Adrenal gland (tissue), 19 donors: ENCODE results near the gene SFT2D1. TPM values are rescaled to one million over a fixed set of nuclear protein-coding genes. Genes with fewer than 3 reads are reported as not detected.

Experiments
- DNase-seq, 7 donors: peaks; one replicate each; pipeline ENCODE4 v3.0.0-alpha.2; 2019 to 2020
- H3K27ac ChIP-seq, 5 donors: fragments of 200-600 bp; sonication (generic) in 4 of 5; 1 replicate in 3 of 5; 2 replicates in 2 of 5; pipeline versions ENCODE4 v1.5.1 to v1.8.0; 2016 to 2020; ENCODE audit warnings: mild to moderate bottlenecking in 1 of 5
- H3K27me3 ChIP-seq: fragments of 200-600 bp; 2 replicates; pipeline ENCODE4 v1.8.0; 2021
- H3K36me3 ChIP-seq, 2 donors: fragments of 200-600 bp; replicated peaks in 1 of 2; 1 replicate in 1 of 2; 2 replicates in 1 of 2; pipeline versions ENCODE4 v1.5.1 to v1.8.0; 2018 to 2022
- H3K4me1 ChIP-seq, 2 donors: fragments of 200-600 bp; replicated peaks in 1 of 2; 1 replicate in 1 of 2; 2 replicates in 1 of 2; pipeline versions ENCODE4 v1.5.1 to v1.8.0; 2018 to 2021
- H3K4me3 ChIP-seq, 4 donors: fragments of 200-600 bp; sonication (generic) in 3 of 4; one replicate each; pipeline ENCODE4 v1.5.1; 2016 to 2018
- H3K9me3 ChIP-seq, 3 donors: fragments of 200-600 bp; sonication (generic) in 1 of 3; replicated peaks in 1 of 3; 1 replicate in 2 of 3; 2 replicates in 1 of 3; pipeline versions ENCODE4 v1.5.1 to v1.8.0; 2016 to 2021
- POLR2A ChIP-seq, 2 donors: fragments of 450-650 bp; IDR thresholded peaks; one replicate each; pipeline ENCODE4 v1.6.1; 2017; ENCODE audit warnings: antibody characterized with exemption in 2 of 2, mild to moderate bottlenecking in 2 of 2, moderate library complexity in 1 of 2
- WGBS, 4 donors: extraction: QIAGEN DNeasy Blood & Tissue Kit in 2 of 4; methylation state at CpG; one replicate each; pipeline versions ENCODE4 v1.1.5 to v1.1.7; 2013 to 2017; 5-methylcytosine and 5-hydroxymethylcytosine counted together
- intact Hi-C, 2 donors: fragments of 100-400 bp; cut with DNase I; formaldehyde crosslinking; loops; one replicate each; pipeline versions ENCODE4 v1.14.1 to v1.15.0; 2022 to 2023
- long read RNA-seq, 10 donors: library from polyadenylated mRNA in 3 of 10; unstranded in 2 of 10; stranded (forward) in 1 of 10; transcript quantifications; one replicate each; pipeline ENCODE4 v2.0.0 and lab custom pipeline, GENCODE V29; 2021 to 2026
- polyA plus RNA-seq, 3 donors: library from polyadenylated mRNA; stranded (reverse); fragments of 200-250 nt in 2 of 3; fragments of 350-450 nt in 1 of 3; fragmentation: Illumina TruSeq in 1 of 3; extraction: RNeasy Lipid Tissue Mini Kit (QIAGEN cat#74804) in 1 of 3; gene quantifications; one replicate each; pipeline ENCODE4 v1.2.3, GENCODE V29; 2013 to 2014
- total RNA-seq, 9 donors: library from RNA; depleted of rRNA in 4 of 9; stranded (reverse); fragments of >200 nt in 4 of 9; fragments of 120-200 nt in 1 of 9; fragmentation: NEBNext Ultra II Directional in 1 of 9; extraction: Animal tissue kit (Norgen Biotek cat#: 25700) in 1 of 9; gene quantifications; one replicate each; pipeline versions ENCODE4 v1.1.0 to v1.2.4, GENCODE V29; 2013 to 2023
- TF ChIP-seq, protein P1 (sequence below), 6 experiments: fragments of 450-650 bp in 4 of 6; fragments of 200-600 bp in 2 of 6; sonication (generic) in 1 of 6; IDR thresholded peaks; 1 replicate in 5 of 6; 2 replicates in 1 of 6; pipeline versions ENCODE4 v1.5.1 to v1.8.0; 2016 to 2021; ENCODE audit warnings: antibody characterized with exemption in 6 of 6, mild to moderate bottlenecking in 2 of 6, moderate library complexity in 1 of 6
- donor health status: healthy with polysubstance abuse.
- donor health status: Bipolar disorder and iron deficiency.
- donor health status: DM: yes; HTN: yes; CAD: no.
- donor health status: DM: no; HTN: no; CAD: no.
- donor health status: DM: no; HTN: no; CAD: no.
- donor health status: DM: yes; HTN: yes; CAD: no.

Gene SFT2D1
- total RNA-seq (10 to 100 TPM; 32.6 to 68.0 (median 49.9) TPM), polyA plus RNA-seq (10 to 100 TPM; 33.4 to 50.0 (median 40.1) TPM)
- long read RNA-seq, donor 1, transcript SFT2D1-201 (8 exons, 1,079 nt): major isoform, 63 of 127 reads
- long read RNA-seq, donor 1, partial matches to known transcripts: 29 of 127 reads
- long read RNA-seq, donor 1, other reads (novel, unspliced or antisense): 35 of 127 reads
- long read RNA-seq, donor 2, transcript SFT2D1-201 (8 exons, 1,079 nt): major isoform, 44 of 101 reads
- long read RNA-seq, donor 2, partial matches to known transcripts: 27 of 101 reads
- long read RNA-seq, donor 2, other reads (novel, unspliced or antisense): 30 of 101 reads
- long read RNA-seq, donor 3, transcript SFT2D1-201 (8 exons, 1,079 nt): major isoform, 38 of 61 reads
- long read RNA-seq, donor 3, partial matches to known transcripts: 9 of 61 reads
- long read RNA-seq, donor 3, other reads (novel, unspliced or antisense): 13 of 61 reads
- long read RNA-seq, donor 4, transcript SFT2D1-201 (8 exons, 1,079 nt): major isoform, 62 of 74 reads
- long read RNA-seq, donor 4, partial matches to known transcripts: 1 of 74 reads
- long read RNA-seq, donor 4, other reads (novel, unspliced or antisense): 11 of 74 reads
- long read RNA-seq, donor 5, transcript SFT2D1-201 (8 exons, 1,079 nt): major isoform, 115 of 128 reads
- long read RNA-seq, donor 5, partial matches to known transcripts: 2 of 128 reads
- long read RNA-seq, donor 5, other reads (novel, unspliced or antisense): 11 of 128 reads
- long read RNA-seq, donor 6, transcript SFT2D1-201 (8 exons, 1,079 nt): major isoform, 46 of 55 reads
- long read RNA-seq, donor 6, partial matches to known transcripts: 0 of 55 reads
- long read RNA-seq, donor 6, other reads (novel, unspliced or antisense): 9 of 55 reads
- long read RNA-seq, donor 7, transcript SFT2D1-201 (8 exons, 1,079 nt): major isoform, 22 of 40 reads
- long read RNA-seq, donor 7, partial matches to known transcripts: 6 of 40 reads
- long read RNA-seq, donor 7, other reads (novel, unspliced or antisense): 12 of 40 reads
- long read RNA-seq, donor 8, transcript SFT2D1-201 (8 exons, 1,079 nt): major isoform, 66 of 107 reads
- long read RNA-seq, donor 8, partial matches to known transcripts: 11 of 107 reads
- long read RNA-seq, donor 8, other reads (novel, unspliced or antisense): 27 of 107 reads
- long read RNA-seq, donor 9, transcript SFT2D1-201 (8 exons, 1,079 nt): major isoform, 36 of 74 reads
- long read RNA-seq, donor 9, partial matches to known transcripts: 15 of 74 reads
- long read RNA-seq, donor 9, other reads (novel, unspliced or antisense): 21 of 74 reads
- long read RNA-seq, donor 10, transcript SFT2D1-201 (8 exons, 1,079 nt): major isoform, 23 of 31 reads
- long read RNA-seq, donor 10, partial matches to known transcripts: 6 of 31 reads
- long read RNA-seq, donor 10, other reads (novel, unspliced or antisense): 0 of 31 reads

GRCh38 chr6:166342349-166343149 is at the start of gene SFT2D1:
Gene SFT2D1 (minus strand): TSS chr6:166342545. CDS start chr6:166342481, 64 bp downstream.
- peak within 1 kb of the TSS; percentile 42 to 94 (median 86) for H3K27ac ChIP-seq
- no peaks in the 10 kb centered on the region for H3K36me3 ChIP-seq
- WGBS, 4 donors: 0 to 1% (median 1%) methylated on average over 10 to 73 of the region's 73 CpGs
- peak within 1 kb of the TSS; percentile 88 to 91 (median 90) for H3K4me3 ChIP-seq
- intact Hi-C loops: no loop called here
- H3K9me3 ChIP-seq: no peaks in the 10 kb centered on the region
- TF ChIP-seq, protein P1, sequence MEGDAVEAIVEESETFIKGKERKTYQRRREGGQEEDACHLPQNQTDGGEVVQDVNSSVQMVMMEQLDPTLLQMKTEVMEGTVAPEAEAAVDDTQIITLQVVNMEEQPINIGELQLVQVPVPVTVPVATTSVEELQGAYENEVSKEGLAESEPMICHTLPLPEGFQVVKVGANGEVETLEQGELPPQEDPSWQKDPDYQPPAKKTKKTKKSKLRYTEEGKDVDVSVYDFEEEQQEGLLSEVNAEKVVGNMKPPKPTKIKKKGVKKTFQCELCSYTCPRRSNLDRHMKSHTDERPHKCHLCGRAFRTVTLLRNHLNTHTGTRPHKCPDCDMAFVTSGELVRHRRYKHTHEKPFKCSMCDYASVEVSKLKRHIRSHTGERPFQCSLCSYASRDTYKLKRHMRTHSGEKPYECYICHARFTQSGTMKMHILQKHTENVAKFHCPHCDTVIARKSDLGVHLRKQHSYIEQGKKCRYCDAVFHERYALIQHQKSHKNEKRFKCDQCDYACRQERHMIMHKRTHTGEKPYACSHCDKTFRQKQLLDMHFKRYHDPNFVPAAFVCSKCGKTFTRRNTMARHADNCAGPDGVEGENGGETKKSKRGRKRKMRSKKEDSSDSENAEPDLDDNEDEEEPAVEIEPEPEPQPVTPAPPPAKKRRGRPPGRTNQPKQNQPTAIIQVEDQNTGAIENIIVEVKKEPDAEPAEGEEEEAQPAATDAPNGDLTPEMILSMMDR (IDR thresholded peaks at IDR 0.05): no peak
- TF ChIP-seq POLR2A (IDR thresholded peaks at IDR 0.05): peak; percentile 79 to 86
- peaks cover 14 to 28% of the 10 kb centered on the region in 2 donors for H3K4me1 ChIP-seq
- no peaks in the 10 kb centered on the region for H3K27me3 ChIP-seq
- DNase-seq: peak; percentile 81 to 91 (median 86)

DNA sequence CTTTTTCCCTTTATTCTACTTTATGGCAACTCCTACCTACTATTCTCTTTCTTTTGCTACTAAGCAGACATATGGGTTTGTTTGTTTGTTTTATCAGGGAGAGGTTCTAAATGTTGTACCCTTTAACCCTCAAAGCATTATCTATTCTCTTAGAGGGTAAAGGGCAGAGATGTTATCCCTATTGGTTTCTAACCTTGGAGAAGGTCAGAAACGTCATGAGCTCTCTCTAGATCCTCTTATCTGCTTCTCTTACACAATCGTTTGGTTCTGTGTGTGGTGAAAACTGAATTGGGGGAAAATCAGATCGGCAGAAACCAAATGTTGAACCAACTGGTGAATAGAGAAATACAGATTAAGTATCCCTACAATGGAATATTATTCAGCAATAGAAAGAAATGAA is 46.8 kb upstream of the SFT2D1 start:
- H3K27ac ChIP-seq: no peak overlapping the region

DNA sequence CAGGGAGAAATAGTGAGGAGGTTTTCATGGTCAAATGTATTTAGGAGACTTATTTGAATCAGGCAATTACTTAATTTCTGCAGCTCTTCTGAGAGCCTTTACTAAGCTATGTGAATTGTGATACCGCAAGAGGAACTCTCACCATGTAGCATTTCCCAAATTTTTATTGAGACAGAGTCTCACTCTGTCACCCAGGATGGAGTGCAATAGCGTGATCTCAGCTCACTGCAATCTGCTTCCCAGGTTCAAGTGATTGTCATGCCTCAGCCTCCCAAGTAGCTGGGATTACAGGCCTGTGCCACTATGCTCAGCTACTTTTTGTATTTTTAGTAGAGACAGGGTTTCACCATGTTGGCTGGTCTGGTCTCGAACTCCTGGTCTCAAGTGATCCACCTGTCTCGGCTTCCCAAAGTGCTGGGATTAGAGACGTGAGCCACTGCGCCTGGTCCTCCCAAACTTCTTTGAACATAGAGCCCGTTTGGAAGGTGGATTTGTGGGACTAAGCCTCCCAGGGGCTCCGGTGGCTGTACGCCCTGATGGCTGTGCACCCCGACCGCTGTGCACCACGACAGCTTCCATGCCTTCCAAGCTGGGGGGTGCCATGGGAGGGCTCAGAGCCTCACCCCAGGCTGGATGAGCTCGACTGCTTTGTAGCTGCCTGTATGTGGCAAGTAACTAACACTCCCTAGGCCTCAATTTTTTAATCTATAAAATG is 46.1 kb upstream of the SFT2D1 start:
- Histone ChIP-seq H3K4me1 (peaks cover 0 to 6% of the 10 kb centered on the region in 2 donors), H3K27ac (no peak overlapping the region), H3K36me3 (no peaks in the 10 kb centered on the region), H3K27me3 (no peaks in the 10 kb centered on the region), H3K9me3 (no peaks in the 10 kb centered on the region), H3K4me3 (no peak overlapping the region)
- WGBS, 4 donors: 89 to 92% (median 90%) methylated on average over 13 of the region's 13 CpGs
- TF ChIP-seq POLR2A (IDR thresholded peaks at IDR 0.05): no peak
- TF ChIP-seq, protein P1 (IDR thresholded peaks at IDR 0.05): no peak
- intact Hi-C loops: loop anchor here in 1 of 2 donors (5.0 kb wide), 1 partner anchor 51 kb away; no protein-coding TSS in a partner anchor
- no peak for DNase-seq

More for the DNA sequence above, 46.8 kb upstream of the SFT2D1 start:
- Histone ChIP-seq H3K9me3 (no peaks in the 10 kb centered on the region), H3K4me1 (peaks cover 0 to 2% of the 10 kb centered on the region in 2 donors), H3K36me3 (no peaks in the 10 kb centered on the region), H3K4me3 (no peak overlapping the region), H3K27me3 (no peaks in the 10 kb centered on the region)
- WGBS, 4 donors: 15 to 30% (median 23%) methylated on average over 3 of the region's 3 CpGs
- intact Hi-C loops: loop anchor here in 1 of 2 donors (5.0 kb wide), 1 partner anchor 52 kb away; no protein-coding TSS in a partner anchor
- DNase-seq: no peak
- TF ChIP-seq, protein P1 (IDR thresholded peaks at IDR 0.05): no peak
- TF ChIP-seq POLR2A (IDR thresholded peaks at IDR 0.05): no peak
